Stimulated activated CD8-positive, alpha-beta memory T cell treated with anti-CD3 and anti-CD28 coated beads, Interleukin-15, amount 100 ng/mL, for 24 hours (primary cell): Measurements from ENCODE around the gene SSX1.
"Not testable (repeated sequence)": the region's sequence is repeated elsewhere in the genome, so short reads cannot be mapped to it uniquely, and the experiment has no call there.

Source experiments
- DNase-seq: peaks from one replicate; pipeline ENCODE4 v3.0.0-alpha.2; 2020; ENCODE audit warnings: low read depth

SSX1 gene, protein sequence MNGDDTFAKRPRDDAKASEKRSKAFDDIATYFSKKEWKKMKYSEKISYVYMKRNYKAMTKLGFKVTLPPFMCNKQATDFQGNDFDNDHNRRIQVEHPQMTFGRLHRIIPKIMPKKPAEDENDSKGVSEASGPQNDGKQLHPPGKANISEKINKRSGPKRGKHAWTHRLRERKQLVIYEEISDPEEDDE

DNA sequence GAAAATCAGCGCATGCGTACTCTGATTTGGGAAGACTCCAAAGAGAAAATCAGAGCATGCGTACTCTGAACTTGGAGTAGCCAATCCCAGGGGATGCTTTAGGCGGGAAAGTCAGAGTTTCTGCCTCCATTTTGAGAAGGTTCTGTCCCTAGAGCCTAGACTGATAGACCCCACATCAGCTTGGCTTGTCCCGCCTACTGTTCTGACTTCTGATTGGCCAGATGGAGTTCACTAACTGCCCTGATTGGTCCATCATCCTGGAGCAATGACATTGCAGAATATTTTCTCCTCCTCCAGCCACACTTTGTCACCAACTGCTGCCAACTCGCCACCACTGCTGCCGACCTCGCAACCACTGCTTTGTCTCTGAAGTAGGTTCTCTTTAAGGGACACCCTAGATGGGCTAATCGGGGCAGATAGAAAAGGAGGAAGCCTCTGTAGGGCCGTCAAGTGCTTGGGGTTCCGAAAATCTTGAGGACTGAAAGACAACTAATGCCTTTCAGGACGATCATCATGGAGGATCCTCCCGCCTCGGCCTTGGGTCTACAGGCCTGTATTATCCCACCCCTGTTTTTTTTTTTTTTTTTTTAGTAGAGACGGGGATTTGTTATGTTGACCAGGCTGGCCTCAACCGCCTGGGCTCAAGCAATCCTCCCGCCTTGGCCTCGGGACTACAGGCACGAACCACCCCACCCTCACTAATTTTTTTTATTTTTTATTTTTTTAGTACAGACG lies at the start of gene SSX1:
Gene SSX1 (plus strand): TSS at position 331 of the 735 bp plus-strand sequence. CDS start 1,850 bp downstream, outside the sequence.
- not testable (repeated sequence) for DNase-seq

DNA sequence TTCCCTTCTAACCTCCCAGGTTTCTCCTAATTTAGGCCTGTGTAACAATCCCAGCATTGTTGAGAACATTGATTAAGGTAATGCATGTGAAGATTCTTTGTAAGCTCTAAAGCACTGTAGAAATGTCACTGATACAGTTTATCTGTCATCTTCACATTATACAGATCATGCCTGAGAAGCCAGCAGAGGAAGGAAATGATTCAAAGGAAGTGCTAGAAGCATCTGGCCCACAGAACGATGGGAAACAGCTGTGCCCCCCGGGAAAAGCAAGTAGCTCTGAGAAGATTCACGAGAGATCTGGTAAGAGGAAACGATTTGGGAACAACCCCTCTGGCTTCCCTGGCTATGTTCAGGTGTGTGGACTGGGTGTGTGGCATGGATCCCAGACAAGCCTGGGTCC lies 40.9 kb upstream of the SSX1 start:
- not testable (repeated sequence) for DNase-seq

DNA sequence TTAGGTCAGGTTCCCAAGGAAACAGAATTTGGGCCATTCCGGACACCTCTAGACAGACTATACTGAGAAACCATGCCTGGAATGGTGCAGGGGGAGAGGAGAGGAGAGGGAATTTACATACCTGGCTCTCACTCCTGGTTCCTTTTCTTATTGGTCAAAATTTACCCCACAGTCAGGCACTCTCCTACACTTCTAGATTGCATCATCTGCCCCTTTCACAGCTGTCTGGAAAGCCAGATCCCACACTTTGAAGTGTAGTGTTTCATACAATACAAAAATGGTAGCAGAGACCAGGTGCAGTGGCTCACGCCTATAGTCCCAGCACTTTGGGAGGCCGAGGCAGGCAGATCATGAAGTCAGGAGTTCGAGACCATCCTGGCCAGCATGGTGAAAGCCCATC lies 31.0 kb upstream of the SSX1 start:
- not testable (repeated sequence) for DNase-seq

DNA sequence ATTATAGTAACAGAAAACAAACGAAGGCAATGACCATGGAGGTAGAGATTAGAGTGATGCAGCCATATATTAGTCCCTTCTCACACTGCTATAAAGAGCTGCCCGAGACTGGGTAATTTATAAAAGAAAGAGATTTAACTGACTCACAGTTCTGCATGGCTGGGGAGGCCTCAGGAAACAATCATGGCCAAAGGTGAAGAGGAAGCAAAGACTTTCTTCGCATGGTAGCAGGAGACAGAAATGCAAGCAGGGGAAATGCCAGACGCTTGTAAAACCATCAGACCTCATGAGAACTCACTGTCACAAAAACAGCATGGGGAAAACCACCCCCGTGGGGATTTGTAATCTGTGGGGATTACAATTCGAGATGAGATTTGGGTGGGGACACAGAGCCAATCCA lies 2.2 kb upstream of the SSX1 start:
- not testable (repeated sequence) for DNase-seq

DNA sequence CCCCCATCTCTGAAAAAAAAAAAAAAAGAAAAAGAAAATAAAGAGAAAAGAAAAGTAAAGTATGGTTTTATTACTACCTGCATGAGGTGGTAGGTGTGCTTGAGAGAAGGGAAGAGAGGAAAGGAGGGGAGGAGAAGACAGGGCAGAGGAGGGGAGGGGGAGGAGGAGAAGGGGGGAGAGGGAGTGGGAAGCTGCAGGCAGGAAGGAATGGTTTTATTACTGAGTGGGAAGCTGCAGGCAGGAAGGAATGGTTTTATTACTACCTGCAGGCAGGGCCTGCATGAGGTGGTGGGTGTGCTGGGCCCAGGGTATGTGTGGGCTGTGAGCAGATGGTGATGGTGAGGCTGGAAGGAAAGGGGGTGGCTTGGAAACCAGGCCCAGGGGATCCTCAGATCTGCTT lies 19.2 kb downstream of the SSX1 start:
- DNase-seq: not testable (repeated sequence)

DNA sequence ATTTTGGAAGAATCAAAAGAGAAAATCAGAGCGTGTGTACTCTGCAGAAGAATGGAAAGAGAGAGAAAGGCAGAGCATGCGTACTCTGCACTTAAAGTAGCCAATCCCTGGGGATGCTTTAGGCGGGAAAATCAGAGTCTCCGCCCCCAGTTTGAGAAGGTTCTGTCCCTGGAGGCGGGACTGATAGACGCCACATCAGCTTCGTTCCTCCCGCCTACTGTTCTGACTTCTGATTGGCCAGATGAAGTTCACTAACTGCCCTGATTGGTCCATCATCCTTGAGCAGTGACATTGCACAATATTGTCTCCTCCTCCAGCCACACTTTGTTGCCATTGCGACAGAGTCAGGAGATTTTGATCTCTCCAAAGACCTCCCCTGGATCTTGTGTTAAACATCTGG lies 23.8 kb downstream of the SSX1 start:
- no peak for DNase-seq

DNA sequence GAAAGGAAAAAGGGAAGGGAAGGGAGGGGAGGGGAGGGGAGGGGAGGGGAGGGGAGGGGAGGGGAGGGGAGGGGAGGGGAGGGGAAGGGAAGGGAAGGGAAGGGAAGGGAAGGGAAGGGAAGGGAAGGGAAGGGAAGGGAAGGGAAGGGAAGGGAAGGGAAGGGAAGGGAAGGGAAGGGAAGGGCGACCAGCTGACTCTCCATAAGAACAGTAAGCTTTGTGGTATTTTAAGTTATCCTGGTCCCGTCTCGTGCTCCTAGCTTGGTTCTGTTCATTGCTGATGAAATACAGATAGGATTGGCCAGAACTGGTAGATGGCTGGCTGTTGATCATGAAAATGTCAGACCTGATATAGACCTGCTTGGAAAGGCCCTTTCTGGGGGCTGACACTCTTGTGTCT lies 25.5 kb downstream of the SSX1 start:
- DNase-seq: not testable (repeated sequence)

DNA sequence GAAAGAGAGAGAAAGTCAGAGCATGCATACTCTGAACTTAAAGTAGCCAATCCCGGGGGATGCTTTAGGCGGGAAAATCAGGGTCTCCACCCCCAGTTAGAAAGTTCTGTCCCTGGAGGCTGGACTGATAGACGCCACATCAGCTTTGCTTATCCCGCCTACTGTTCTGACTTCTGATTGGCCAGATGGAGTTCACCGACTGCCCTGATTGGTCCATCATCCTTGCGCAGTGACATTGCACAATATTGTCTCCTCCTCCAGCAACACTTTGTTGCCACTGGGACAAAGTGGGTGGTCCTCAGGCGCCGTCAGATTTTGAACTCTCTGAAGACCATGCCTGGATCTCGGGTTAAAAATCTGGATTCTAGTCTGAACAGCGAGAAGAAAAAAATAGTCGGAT lies 51.0 kb downstream of the SSX1 start:
- DNase-seq: no peak

DNA sequence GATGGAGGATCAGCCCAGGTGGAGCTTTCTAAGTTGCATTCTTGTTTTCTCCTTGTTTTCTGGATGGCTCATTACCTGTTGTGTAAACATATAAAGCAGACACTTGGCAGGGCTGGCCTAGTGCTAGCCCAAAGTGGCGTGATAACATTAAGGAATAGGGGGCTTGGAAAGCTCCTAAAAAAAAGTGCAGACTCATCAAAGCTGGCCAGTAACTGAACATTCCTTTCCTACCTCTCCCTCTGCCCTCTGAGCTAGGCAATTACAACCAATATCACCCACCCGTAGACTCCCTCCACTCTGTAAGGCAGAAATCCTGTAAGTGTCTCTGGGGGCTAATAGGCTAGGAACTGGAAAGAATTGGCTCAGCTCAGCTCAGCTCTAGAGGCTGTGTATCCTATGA lies 58.8 kb downstream of the SSX1 start:
- DNase-seq: not testable (repeated sequence)
